ENCODE data around the gene PYURF.

Gene PYURF

GRCh38 chr4:88514557-88515511 lies 8.7 kb downstream of the PYURF start:
- DNase-seq = no peak

GRCh38 chr4:88511236-88511635 lies 12.3 kb downstream of the PYURF start:
- no peak for DNase-seq

GRCh38 chr4:88503344-88503743 lies 20.2 kb downstream of the PYURF start:
- no peak for DNase-seq

- no peak for DNase-seq
These were observed 25.6 kb downstream of the PYURF start for GRCh38 chr4:88497859-88498409.

GRCh38 chr4:88489100-88489761 lies 34.3 kb downstream of the PYURF start:
- no peak for DNase-seq

GRCh38 chr4:88481537-88481936 lies 42.0 kb downstream of the PYURF start:
- DNase-seq = no peak

- no peak for DNase-seq
These were observed 45.3 kb downstream of the PYURF start for GRCh38 chr4:88478247-88478646.

- no peak for DNase-seq
These were observed 46.2 kb downstream of the PYURF start for GRCh38 chr4:88477229-88477860.
